ENCODE measurements around the gene PKNOX2.

PKNOX2 gene

GRCh38 chr11:125139778-125140177 lies 24.8 kb upstream of the PKNOX2 start:
- H3K4me3 ChIP-seq (replicated peaks; ENCODE audit: low read depth, low read length): no peak overlapping the region
- TF ChIP-seq CTCF (IDR thresholded peaks at IDR 0.05; ENCODE audit: insufficient read depth, low read length, poor library complexity, severe bottlenecking): no peak
- no peak for DNase-seq (ENCODE audit: extremely low read depth, insufficient read length)
- no peaks in the 10 kb centered on the region for H3K36me3 ChIP-seq (ENCODE audit: control insufficient read depth, insufficient read depth, low read length)
- no peaks in the 10 kb centered on the region; the same call in 1 of the 2 replicates for H3K27me3 ChIP-seq (replicated peaks; ENCODE audit: control insufficient read depth, insufficient read depth, low read length)

- H3K4me3 ChIP-seq (replicated peaks; ENCODE audit: low read depth, low read length): no peak overlapping the region
- no peaks in the 10 kb centered on the region for H3K36me3 ChIP-seq (ENCODE audit: control insufficient read depth, insufficient read depth, low read length)
- no peak for DNase-seq (ENCODE audit: extremely low read depth, insufficient read length)
- TF ChIP-seq CTCF (IDR thresholded peaks at IDR 0.05; ENCODE audit: insufficient read depth, low read length, poor library complexity, severe bottlenecking): no peak
- H3K27me3 ChIP-seq (replicated peaks; ENCODE audit: control insufficient read depth, insufficient read depth, low read length): no peaks in the 10 kb centered on the region; the same call in 1 of the 2 replicates
Observed at GRCh38 chr11:125140233-125140632, 24.3 kb upstream of the PKNOX2 start.

GRCh38 chr11:125141178-125141577 lies 23.4 kb upstream of the PKNOX2 start:
- Histone ChIP-seq H3K27me3 (replicated peaks; ENCODE audit: control insufficient read depth, insufficient read depth, low read length) (no peaks in the 10 kb centered on the region; the same call in 1 of the 2 replicates), H3K4me3 (replicated peaks; ENCODE audit: low read depth, low read length) (no peak overlapping the region), H3K36me3 (ENCODE audit: control insufficient read depth, insufficient read depth, low read length) (no peaks in the 10 kb centered on the region)
- no peak for TF ChIP-seq CTCF (IDR thresholded peaks at IDR 0.05; ENCODE audit: insufficient read depth, low read length, poor library complexity, severe bottlenecking)
- no peak for DNase-seq (ENCODE audit: extremely low read depth, insufficient read length)

GRCh38 chr11:125141686-125142535 lies 22.6 kb upstream of the PKNOX2 start:
- no peaks in the 10 kb centered on the region for H3K36me3 ChIP-seq (ENCODE audit: control insufficient read depth, insufficient read depth, low read length)
- DNase-seq (ENCODE audit: extremely low read depth, insufficient read length): peak; percentile 41

GRCh38 chr11:125146232-125146631 lies 18.3 kb upstream of the PKNOX2 start:
- no peak for DNase-seq (ENCODE audit: extremely low read depth, insufficient read length)
- no peak overlapping the region for H3K4me3 ChIP-seq (replicated peaks; ENCODE audit: low read depth, low read length)
- H3K36me3 ChIP-seq (ENCODE audit: control insufficient read depth, insufficient read depth, low read length): no peaks in the 10 kb centered on the region
- TF ChIP-seq CTCF (IDR thresholded peaks at IDR 0.05; ENCODE audit: insufficient read depth, low read length, poor library complexity, severe bottlenecking): no peak
- no peaks in the 10 kb centered on the region; the same call in none of the 2 replicates for H3K27me3 ChIP-seq (replicated peaks; ENCODE audit: control insufficient read depth, insufficient read depth, low read length)

More at GRCh38 chr11:125141686-125142535, 22.6 kb upstream of the PKNOX2 start:
- Histone ChIP-seq H3K4me3 (replicated peaks; ENCODE audit: low read depth, low read length) (no peak overlapping the region), H3K27me3 (replicated peaks; ENCODE audit: control insufficient read depth, insufficient read depth, low read length) (no peaks in the 10 kb centered on the region; the same call in 1 of the 2 replicates)
- peak; percentile 97 for TF ChIP-seq CTCF (IDR thresholded peaks at IDR 0.05; ENCODE audit: insufficient read depth, low read length, poor library complexity, severe bottlenecking)
